Astrocyte of the spinal cord (primary cell): ENCODE data around the gene KLHL1.

ENCODE experiments used
- DNase-seq: peaks from one replicate; pipeline ENCODE4 v3.0.0; 2011; ENCODE audit warnings: low read depth, low spot score
- H3K4me3 ChIP-seq: 2 replicates; pipeline ENCODE4 v1.5.1; 2011; ENCODE audit warnings: low read depth, mild to moderate bottlenecking, low read length, moderate library complexity
- in situ Hi-C: cut with HindIII; loops from 2 replicates; pipeline ENCODE4 v1.10.0; 2017; ENCODE audit warnings: low sequenced_read_pairs
- TF ChIP-seq, protein P1 (sequence below): IDR thresholded peaks from 2 replicates; pipeline ENCODE4 v1.5.1; 2012; ENCODE audit warnings: low read depth, mild to moderate bottlenecking, low read length, inconsistent platforms

Gene KLHL1

DNA sequence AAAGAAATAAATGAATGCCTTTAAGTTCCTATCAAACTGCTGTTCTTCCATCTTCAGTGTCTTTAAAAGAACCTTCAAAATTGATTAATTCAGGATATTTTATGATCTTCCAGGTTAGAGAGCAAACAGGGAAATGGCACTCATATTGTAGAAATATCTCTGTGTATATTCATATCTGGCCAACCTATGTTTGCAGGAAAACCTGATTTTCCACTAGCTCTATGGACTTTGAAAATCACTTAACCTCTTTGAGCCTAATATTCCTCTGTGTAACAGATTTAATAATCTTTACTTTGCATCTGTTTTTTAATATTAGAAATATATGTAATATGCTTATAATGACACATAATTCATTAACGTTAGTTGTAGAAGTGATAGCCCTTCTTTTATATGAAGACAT is 228.3 kb downstream of the KLHL1 start:
- DNase-seq = no peak
- no peak overlapping the region for H3K4me3 ChIP-seq
- in situ Hi-C loops = no loop called here
- TF ChIP-seq, protein P1, sequence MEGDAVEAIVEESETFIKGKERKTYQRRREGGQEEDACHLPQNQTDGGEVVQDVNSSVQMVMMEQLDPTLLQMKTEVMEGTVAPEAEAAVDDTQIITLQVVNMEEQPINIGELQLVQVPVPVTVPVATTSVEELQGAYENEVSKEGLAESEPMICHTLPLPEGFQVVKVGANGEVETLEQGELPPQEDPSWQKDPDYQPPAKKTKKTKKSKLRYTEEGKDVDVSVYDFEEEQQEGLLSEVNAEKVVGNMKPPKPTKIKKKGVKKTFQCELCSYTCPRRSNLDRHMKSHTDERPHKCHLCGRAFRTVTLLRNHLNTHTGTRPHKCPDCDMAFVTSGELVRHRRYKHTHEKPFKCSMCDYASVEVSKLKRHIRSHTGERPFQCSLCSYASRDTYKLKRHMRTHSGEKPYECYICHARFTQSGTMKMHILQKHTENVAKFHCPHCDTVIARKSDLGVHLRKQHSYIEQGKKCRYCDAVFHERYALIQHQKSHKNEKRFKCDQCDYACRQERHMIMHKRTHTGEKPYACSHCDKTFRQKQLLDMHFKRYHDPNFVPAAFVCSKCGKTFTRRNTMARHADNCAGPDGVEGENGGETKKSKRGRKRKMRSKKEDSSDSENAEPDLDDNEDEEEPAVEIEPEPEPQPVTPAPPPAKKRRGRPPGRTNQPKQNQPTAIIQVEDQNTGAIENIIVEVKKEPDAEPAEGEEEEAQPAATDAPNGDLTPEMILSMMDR = no peak

DNA sequence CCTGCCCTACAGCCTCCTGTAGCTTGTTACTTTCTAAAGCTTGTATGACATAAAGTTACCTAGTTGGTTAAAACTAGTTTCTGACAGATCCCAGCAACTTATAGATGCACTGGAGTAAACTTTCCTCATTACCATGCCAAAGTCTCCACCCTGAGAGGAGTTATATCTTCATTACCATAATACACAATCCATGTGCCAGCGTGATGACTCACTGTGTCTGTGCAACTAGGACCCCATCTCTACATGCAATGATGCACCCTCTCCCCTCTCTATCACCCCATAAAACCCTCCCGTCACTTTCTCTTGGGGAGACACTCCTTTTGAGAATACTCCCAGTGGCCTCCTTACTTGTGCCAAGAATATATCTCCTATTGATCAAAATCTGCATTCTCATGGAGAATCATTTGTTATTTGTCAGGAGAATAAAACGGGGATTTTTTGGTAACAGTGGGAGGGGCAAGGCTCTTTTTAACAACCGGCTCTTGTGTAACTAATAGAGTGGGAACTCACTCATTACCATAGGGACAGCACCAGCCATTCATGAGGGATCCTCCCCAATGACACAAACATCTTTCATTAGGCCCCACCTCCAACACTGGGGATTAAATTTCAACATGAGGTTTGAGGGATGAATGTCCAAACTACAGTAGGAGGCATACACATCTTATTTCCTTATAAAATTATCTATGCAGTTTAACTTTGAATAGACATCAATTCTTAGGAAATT is 235.8 kb downstream of the KLHL1 start:
- H3K4me3 ChIP-seq = no peak overlapping the region
- no peak for DNase-seq
- in situ Hi-C loops = no loop called here
- TF ChIP-seq, protein P1 = no peak

DNA sequence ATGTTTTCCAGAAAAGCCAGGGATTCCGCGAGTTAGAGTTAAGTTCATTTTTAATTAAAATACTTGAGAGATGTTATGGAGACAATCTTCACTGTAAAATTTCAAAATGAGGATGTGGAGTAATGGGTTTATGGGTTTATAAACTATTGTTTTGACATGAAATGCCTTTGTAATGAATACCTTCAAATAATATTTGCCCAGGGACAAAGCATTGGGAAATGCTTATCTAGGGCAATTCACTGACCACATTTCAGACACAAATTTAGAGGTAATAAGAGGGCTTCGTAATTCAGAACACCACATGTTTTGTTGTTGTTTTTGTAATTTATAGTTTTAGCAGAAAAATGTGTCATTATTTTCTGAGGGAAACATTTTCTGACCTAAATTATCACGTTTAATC is 241.7 kb downstream of the KLHL1 start:
- no peak for DNase-seq
- TF ChIP-seq, protein P1 = no peak
- H3K4me3 ChIP-seq = no peak overlapping the region
- in situ Hi-C loops = no loop called here

DNA sequence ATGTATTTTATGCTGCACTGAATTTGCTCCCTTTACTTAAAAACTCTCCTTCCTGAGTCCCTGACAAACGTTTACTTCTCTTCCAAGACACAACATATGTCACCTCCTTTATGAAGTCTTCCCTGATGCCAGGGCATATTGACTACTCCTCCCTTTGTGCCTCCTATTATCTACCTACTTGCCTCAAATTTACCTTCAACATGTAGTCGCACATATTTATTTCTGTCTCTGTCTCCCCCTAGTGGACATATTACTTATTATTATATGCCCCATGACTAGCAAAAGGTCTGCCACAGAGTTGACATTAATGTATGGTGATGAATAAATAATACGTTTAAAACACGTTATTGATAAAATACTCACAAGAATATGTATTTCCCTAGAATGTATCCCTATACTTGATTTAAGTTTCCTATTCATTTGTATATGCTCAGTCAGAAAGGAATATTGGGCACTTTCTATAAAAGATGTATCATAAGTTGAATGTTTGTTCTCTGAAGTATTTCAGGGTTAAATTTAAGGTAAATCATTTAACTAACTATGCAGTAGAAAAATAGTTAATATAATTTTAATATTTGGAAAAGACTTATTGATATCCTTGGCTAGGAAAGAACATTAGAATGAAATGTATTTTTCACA is 250.9 kb downstream of the KLHL1 start:
- peak; percentile 56 for DNase-seq
- in situ Hi-C loops = no loop called here
- TF ChIP-seq, protein P1 = peak; percentile 54
- no peak overlapping the region for H3K4me3 ChIP-seq

DNA sequence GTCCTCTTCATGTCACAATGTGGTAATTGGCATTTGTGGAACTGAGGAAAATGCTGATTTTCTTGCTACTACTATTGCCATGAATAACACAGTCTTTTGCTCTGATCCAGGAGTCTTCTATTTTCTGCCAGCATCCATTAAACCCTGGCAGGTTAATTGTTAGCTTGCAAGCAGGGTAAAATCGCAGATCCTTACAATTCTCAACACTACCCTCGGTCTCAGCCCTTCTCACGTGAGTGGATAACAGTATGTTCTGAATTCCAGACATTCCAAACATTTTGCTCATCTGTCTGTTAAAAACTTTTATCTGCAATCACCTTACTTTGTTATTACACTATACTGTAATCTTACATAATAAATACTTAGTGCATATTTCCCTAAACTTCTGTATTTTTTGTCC is 251.9 kb downstream of the KLHL1 start:
- H3K4me3 ChIP-seq = no peak overlapping the region
- TF ChIP-seq, protein P1 = no peak
- no peak for DNase-seq
- in situ Hi-C loops = no loop called here

DNA sequence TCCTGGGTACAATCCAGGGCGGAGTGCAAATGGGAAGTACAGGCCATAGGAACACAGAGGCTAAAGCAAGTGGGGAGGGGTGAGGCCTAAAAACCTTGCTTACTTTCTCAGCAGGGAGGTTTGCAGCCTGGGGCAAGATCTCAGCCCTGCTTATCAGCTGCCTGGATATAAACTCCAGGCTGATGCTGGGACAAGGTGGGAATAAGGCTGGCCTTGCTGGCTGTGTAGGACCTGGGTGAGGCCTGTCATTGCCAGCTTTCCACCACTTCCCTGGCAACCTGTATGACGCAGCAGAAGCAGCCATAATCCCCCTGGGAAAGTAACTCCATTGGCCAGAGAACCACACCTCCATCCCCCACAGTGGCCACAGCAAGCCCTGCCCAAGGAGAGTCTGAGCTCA is 279.7 kb downstream of the KLHL1 start:
- TF ChIP-seq, protein P1 = no peak
- in situ Hi-C loops = no loop called here
- no peak for DNase-seq
- no peak overlapping the region for H3K4me3 ChIP-seq
